Nephron progenitor cell (in vitro differentiated cells): ENCODE data around the gene EHHADH.

Experiments
- DNase-seq: peaks from one replicate; pipeline ENCODE4 v3.0.0; 2021
- H3K27ac Mint-ChIP-seq: 2 replicates; pipeline ENCODE4 v1.8.0; 2021; ENCODE audit warnings: mild to moderate bottlenecking, moderate library complexity, mixed read lengths
- H3K27me3 Mint-ChIP-seq: 2 replicates; pipeline ENCODE4 v1.8.0; 2021; ENCODE audit warnings: mild to moderate bottlenecking, low read depth, mixed read lengths; ENCODE audit not compliant: poor library complexity
- H3K36me3 Mint-ChIP-seq: 2 replicates; pipeline ENCODE4 v1.8.0; 2021; ENCODE audit warnings: low read depth, mixed read lengths
- H3K4me1 Mint-ChIP-seq: 2 replicates; pipeline ENCODE4 v1.8.0; 2021; ENCODE audit warnings: mixed read lengths
- H3K4me3 Mint-ChIP-seq: 2 replicates; pipeline ENCODE4 v1.8.0; 2021; ENCODE audit warnings: mild to moderate bottlenecking, moderate library complexity, mixed read lengths
- H3K9me3 Mint-ChIP-seq: 2 replicates; pipeline ENCODE4 v1.8.0; 2021; ENCODE audit warnings: mild to moderate bottlenecking, moderate library complexity, mixed read lengths
- TF ChIP-seq, protein P1 (sequence below): fragments of 200-600 bp; sonication (generic); IDR thresholded peaks from 2 replicates; pipeline ENCODE4 v1.5.0; 2021; ENCODE audit warnings: antibody characterized with exemption

EHHADH gene

GRCh38 chr3:185225080-185225479, 28.8 kb downstream of the EHHADH start:
- no peak for DNase-seq
- TF ChIP-seq, protein P1, sequence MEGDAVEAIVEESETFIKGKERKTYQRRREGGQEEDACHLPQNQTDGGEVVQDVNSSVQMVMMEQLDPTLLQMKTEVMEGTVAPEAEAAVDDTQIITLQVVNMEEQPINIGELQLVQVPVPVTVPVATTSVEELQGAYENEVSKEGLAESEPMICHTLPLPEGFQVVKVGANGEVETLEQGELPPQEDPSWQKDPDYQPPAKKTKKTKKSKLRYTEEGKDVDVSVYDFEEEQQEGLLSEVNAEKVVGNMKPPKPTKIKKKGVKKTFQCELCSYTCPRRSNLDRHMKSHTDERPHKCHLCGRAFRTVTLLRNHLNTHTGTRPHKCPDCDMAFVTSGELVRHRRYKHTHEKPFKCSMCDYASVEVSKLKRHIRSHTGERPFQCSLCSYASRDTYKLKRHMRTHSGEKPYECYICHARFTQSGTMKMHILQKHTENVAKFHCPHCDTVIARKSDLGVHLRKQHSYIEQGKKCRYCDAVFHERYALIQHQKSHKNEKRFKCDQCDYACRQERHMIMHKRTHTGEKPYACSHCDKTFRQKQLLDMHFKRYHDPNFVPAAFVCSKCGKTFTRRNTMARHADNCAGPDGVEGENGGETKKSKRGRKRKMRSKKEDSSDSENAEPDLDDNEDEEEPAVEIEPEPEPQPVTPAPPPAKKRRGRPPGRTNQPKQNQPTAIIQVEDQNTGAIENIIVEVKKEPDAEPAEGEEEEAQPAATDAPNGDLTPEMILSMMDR = no peak
- no peaks in the 10 kb centered on the region for H3K9me3 Mint-ChIP-seq

GRCh38 chr3:185221203-185221602, 32.6 kb downstream of the EHHADH start:
- no peaks in the 10 kb centered on the region for H3K27me3 Mint-ChIP-seq
- no peak overlapping the region for H3K4me3 Mint-ChIP-seq
- no peak for DNase-seq
- no peaks in the 10 kb centered on the region for H3K36me3 Mint-ChIP-seq
- H3K9me3 Mint-ChIP-seq = no peaks in the 10 kb centered on the region
- H3K27ac Mint-ChIP-seq = no peak overlapping the region
- TF ChIP-seq, protein P1 = no peak
- peaks cover 19% of the 10 kb centered on the region for H3K4me1 Mint-ChIP-seq

More at GRCh38 chr3:185225080-185225479, 28.8 kb downstream of the EHHADH start:
- peaks cover 4% of the 10 kb centered on the region for H3K27me3 Mint-ChIP-seq
- H3K4me1 Mint-ChIP-seq = no peaks in the 10 kb centered on the region
- no peak overlapping the region for H3K4me3 Mint-ChIP-seq
- H3K36me3 Mint-ChIP-seq = no peaks in the 10 kb centered on the region
- H3K27ac Mint-ChIP-seq = no peak overlapping the region

DNA sequence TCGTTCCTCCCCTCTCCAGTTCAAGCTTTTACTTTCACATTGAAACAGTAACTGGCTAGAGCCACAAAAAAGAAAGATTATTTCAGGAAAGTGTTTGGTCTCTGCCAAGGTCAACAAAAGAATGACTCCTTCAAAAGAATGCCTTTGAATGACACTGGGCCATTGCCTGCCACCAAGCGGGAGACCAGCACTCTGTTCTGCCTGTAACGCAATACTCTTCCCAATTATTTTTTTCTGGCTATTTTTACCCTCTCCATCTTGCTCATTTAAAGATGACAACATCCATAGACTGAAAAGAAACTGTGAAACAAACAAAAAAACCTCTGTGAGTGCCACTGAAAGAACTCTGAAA, 37.3 kb downstream of the EHHADH start:
- TF ChIP-seq, protein P1 = no peak
- no peak for DNase-seq
- H3K27ac Mint-ChIP-seq = peak overlapping the region; percentile 66
- no peaks in the 10 kb centered on the region for H3K9me3 Mint-ChIP-seq
- no peak overlapping the region for H3K4me3 Mint-ChIP-seq
- peaks cover 39% of the 10 kb centered on the region for H3K4me1 Mint-ChIP-seq
- H3K36me3 Mint-ChIP-seq = no peaks in the 10 kb centered on the region
- H3K27me3 Mint-ChIP-seq = peaks cover 3% of the 10 kb centered on the region

- Mint-ChIP-seq H3K27me3 (peaks cover 3% of the 10 kb centered on the region), H3K9me3 (no peaks in the 10 kb centered on the region), H3K4me1 (peaks cover 42% of the 10 kb centered on the region), H3K27ac (no peak overlapping the region), H3K36me3 (no peaks in the 10 kb centered on the region), H3K4me3 (no peak overlapping the region)
- TF ChIP-seq, protein P1 = peak; percentile 60
- DNase-seq = no peak
These were observed 37.8 kb downstream of the EHHADH start for GRCh38 chr3:185215873-185216606.

DNA sequence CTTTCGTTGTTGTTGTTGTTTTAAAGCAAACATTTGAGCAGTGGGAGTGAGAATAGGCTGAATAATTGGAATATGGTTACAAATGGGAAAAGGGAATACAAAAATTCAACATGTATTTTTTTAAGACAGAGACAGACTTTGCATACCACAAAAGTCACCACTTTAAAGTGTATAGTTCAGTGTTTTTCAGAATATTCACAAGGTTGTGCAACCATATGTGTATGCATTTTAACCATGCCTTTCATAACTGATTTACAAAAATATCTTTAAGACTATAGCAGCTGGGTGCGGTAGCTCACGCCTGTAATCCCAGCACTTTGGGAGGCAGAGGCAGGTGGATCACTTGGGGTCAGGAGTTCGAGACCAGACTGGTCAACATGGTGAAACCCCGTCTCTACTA, 41.3 kb downstream of the EHHADH start:
- H3K4me1 Mint-ChIP-seq = peaks cover 58% of the 10 kb centered on the region
- H3K27me3 Mint-ChIP-seq = peaks cover 3% of the 10 kb centered on the region
- H3K27ac Mint-ChIP-seq = no peak overlapping the region

More for the DNA sequence above, 41.3 kb downstream of the EHHADH start:
- H3K9me3 Mint-ChIP-seq = no peaks in the 10 kb centered on the region
- H3K4me3 Mint-ChIP-seq = no peak overlapping the region
- TF ChIP-seq, protein P1 = no peak
- no peak for DNase-seq
- no peaks in the 10 kb centered on the region for H3K36me3 Mint-ChIP-seq
